Activated B cell treated with CpG ODN at 0.5 μM for 24 hours (primary cell): Measurements from ENCODE around the gene DGKQ. TPM values are rescaled to one million over a fixed set of nuclear protein-coding genes. Genes with fewer than 3 reads are reported as not detected.

Experiments
- ATAC-seq: fragments of 200-7000 bp; cut with Tn5 transposase; one replicate; pipeline ENCODE4 v1.10.0; 2021; ENCODE audit warnings: low read depth, mild to moderate bottlenecking, moderate library complexity
- CTCF ChIA-PET: fragments of 350-600 bp; sonication (Branson Sonifier 250); formaldehyde crosslinking; loops from one replicate; lab custom pipeline; 2021; ENCODE audit warnings: antibody characterized with exemption; lab: Charles Lee
- POLR2A ChIA-PET: fragments of 350-600 bp; sonication (Branson Sonifier 250); formaldehyde crosslinking; loops from one replicate; lab custom pipeline; 2021; ENCODE audit warnings: antibody characterized with exemption; lab: Charles Lee
- DNase-seq: peaks from one replicate; pipeline ENCODE4 v3.0.0; 2022
- H3K27ac Mint-ChIP-seq: one replicate; pipeline ENCODE4 v1.8.0; 2020; ENCODE audit warnings: mixed read lengths
- H3K27me3 Mint-ChIP-seq: one replicate; pipeline ENCODE4 v1.8.0; 2021; ENCODE audit warnings: mixed read lengths
- H3K36me3 Mint-ChIP-seq: one replicate; pipeline ENCODE4 v1.8.0; 2021; ENCODE audit warnings: low read depth, mixed read lengths
- H3K4me1 Mint-ChIP-seq: one replicate; pipeline ENCODE4 v1.8.0; 2021; ENCODE audit warnings: mixed read lengths
- H3K4me3 Mint-ChIP-seq: one replicate; pipeline ENCODE4 v1.8.0; 2020; ENCODE audit warnings: mild to moderate bottlenecking, mixed read lengths
- H3K9me3 Mint-ChIP-seq: one replicate; pipeline ENCODE4 v1.8.0; 2020; ENCODE audit warnings: mixed read lengths
- CTCF ChIP-seq: fragments of 200-600 bp; IDR thresholded peaks from one replicate; pipeline ENCODE4 v1.8.0; 2022; ENCODE audit warnings: antibody characterized with exemption, mild to moderate bottlenecking
- intact Hi-C: fragments of 100-400 bp; cut with micrococcal nuclease; formaldehyde crosslinking; loops from one replicate; pipeline ENCODE4 v1.15.1; 2024
- total RNA-seq: library from RNA; stranded (reverse); gene quantifications from 2 replicates; pipeline ENCODE4 v1.2.3, GENCODE V29; 2022

The DGKQ gene
- total RNA-seq, 1 donor from 2014 or later = 16.4 TPM

DNA sequence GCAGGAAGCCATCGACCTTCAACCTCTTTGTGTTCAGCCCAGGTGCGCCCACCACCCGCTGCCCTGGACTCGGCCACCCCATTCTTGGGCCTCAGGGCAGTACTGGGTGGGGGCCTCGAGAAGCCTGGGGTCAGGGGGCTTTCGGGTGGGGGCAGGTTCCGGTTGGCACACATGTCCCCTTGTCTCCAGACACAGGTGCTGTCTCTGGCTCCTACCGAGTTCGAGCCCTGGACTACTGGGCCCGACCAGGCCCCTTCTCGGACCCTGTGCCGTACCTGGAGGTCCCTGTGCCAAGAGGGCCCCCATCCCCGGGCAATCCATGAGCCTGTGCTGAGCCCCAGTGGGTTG lies 30.7 kb upstream of the DGKQ start:
- H3K9me3 Mint-ChIP-seq = no peaks in the 10 kb centered on the region
- ATAC-seq = no peak
- no peak overlapping the region for H3K4me3 Mint-ChIP-seq
- no peak for DNase-seq
- ChIA-PET CTCF (no interaction called here), POLR2A (no interaction called here)
- H3K27me3 Mint-ChIP-seq = peaks cover 35% of the 10 kb centered on the region
- no peaks in the 10 kb centered on the region for H3K36me3 Mint-ChIP-seq
- intact Hi-C loops = no loop called here
- no peak overlapping the region for H3K27ac Mint-ChIP-seq
- peaks cover 22% of the 10 kb centered on the region for H3K4me1 Mint-ChIP-seq
- TF ChIP-seq CTCF = no peak

DNA sequence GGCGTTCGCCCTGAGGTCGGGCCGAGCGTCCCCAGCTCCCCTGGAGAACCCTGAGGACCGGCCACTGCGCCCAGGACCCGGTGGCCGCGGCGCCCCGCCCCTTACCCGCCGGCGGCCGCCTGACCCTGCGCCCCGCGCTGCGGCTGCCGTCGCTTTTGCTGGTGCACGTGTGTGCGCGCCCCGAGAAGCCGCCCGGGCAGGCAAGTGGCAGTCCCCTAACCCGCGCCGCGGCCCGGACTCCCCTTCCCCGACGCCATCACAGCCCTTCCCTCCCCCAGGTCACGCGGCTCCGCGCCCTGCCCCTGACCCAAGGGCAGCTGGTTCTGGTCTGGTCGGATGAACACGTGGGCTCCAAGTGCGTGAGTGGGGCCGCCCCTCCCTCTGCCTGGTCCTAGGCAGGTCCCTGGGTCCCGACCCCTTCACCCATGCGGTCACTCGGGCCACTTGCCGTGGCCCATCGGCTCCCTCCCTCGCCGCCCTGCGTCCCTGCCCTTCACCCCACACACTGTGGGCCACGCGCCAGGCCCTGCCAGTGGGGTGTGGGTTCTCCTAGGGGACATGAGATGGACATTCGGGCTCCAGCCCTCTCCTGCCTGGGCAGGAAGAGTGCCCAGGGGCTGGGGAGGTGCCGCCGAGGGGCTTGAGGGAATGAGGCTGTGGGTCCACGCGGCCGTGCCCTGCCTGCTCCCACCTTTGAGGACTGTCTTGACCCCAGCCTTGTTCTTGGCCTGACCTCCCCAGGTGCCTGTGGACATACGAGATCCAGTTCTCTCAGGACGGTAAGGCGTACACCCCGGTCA lies 30.1 kb upstream of the DGKQ start:
- no peak overlapping the region for H3K4me3 Mint-ChIP-seq
- peaks cover 36% of the 10 kb centered on the region for H3K27me3 Mint-ChIP-seq
- POLR2A ChIA-PET = no interaction called here
- CTCF ChIA-PET = no interaction called here
- H3K36me3 Mint-ChIP-seq = no peaks in the 10 kb centered on the region
- no peak for TF ChIP-seq CTCF
- intact Hi-C loops = no loop called here
- no peaks in the 10 kb centered on the region for H3K9me3 Mint-ChIP-seq
- DNase-seq (no peak), ATAC-seq (no peak)
- H3K4me1 Mint-ChIP-seq = peaks cover 21% of the 10 kb centered on the region
- no peak overlapping the region for H3K27ac Mint-ChIP-seq

DNA sequence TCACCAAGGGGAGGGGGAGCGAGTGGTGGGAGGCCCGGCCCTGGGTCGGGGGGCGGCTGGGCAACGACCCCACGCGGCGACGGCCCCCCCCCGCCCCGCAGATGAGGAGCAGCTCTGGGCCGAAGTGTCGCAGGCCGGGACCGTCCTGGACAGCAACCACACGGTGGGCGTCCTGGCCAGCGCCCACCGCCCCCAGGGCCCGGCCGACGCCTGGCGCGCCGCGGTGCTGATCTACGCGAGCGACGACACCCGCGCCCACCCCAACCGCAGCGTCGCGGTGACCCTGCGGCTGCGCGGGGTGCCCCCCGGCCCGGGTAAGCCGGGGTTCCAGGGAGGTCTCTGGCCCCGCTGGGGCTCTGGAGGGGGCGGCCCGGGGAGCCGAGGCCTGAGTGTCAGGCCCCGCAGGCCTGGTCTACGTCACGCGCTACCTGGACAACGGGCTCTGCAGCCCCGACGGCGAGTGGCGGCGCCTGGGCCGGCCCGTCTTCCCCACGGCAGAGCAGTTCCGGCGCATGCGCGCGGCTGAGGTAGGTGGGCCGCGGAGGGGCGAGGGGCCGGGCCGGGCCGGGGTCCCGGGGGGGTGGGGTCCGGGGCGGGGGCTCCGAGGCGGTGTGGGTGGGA lies 29.4 kb upstream of the DGKQ start:
- intact Hi-C loops = no loop called here
- ATAC-seq (no peak), DNase-seq (no peak)
- Mint-ChIP-seq H3K4me3 (no peak overlapping the region), H3K4me1 (peaks cover 28% of the 10 kb centered on the region), H3K27me3 (peaks cover 34% of the 10 kb centered on the region), H3K36me3 (no peaks in the 10 kb centered on the region), H3K9me3 (no peaks in the 10 kb centered on the region), H3K27ac (no peak overlapping the region)
- TF ChIP-seq CTCF = no peak
- ChIA-PET POLR2A (interaction anchor here (0.6 kb wide), 1 partner anchor 117 kb away, joined by 6 read pairs; no protein-coding TSS in a partner anchor), CTCF (no interaction called here)

- Mint-ChIP-seq H3K4me3 (no peak overlapping the region), H3K9me3 (no peaks in the 10 kb centered on the region), H3K36me3 (no peaks in the 10 kb centered on the region), H3K4me1 (peaks cover 28% of the 10 kb centered on the region), H3K27me3 (peaks cover 32% of the 10 kb centered on the region), H3K27ac (no peak overlapping the region)
- TF ChIP-seq CTCF = no peak
- ChIA-PET CTCF (no interaction called here), POLR2A (interaction anchor here (0.6 kb wide), 1 partner anchor 117 kb away, joined by 6 read pairs; no protein-coding TSS in a partner anchor)
- intact Hi-C loops = no loop called here
- DNase-seq (no peak), ATAC-seq (no peak)
Observed at GRCh38 chr4:1002131-1002630, 28.8 kb upstream of the DGKQ start.

DNA sequence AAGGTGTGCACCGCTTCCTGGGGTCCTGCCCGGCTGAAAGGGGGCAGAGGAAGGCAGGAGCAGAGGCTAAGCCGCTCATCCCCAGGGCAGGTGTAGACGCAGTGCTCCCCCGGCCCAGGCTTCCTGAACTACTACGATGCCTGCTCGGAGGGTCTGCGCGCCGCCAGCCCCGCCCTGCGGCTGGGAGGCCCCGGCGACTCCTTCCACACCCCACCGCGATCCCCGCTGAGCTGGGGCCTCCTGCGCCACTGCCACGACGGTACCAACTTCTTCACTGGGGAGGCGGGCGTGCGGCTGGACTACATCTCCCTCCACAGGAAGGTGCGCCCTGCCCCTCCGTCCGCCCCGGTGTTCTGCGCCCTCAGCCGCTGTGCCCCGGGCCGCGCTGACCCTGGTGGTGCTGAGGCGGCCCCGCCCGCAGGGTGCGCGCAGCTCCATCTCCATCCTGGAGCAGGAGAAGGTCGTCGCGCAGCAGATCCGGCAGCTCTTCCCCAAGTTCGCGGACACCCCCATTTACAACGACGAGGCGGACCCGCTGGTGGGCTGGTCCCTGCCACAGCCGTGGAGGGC lies 28.3 kb upstream of the DGKQ start:
- DNase-seq = no peak
- no peaks in the 10 kb centered on the region for H3K9me3 Mint-ChIP-seq
- H3K36me3 Mint-ChIP-seq = no peaks in the 10 kb centered on the region
- H3K4me1 Mint-ChIP-seq = peaks cover 31% of the 10 kb centered on the region
- no peak overlapping the region for H3K4me3 Mint-ChIP-seq
- ChIA-PET CTCF (no interaction called here), POLR2A (no interaction called here)
- no peak for ATAC-seq
- intact Hi-C loops = no loop called here
- no peak overlapping the region for H3K27ac Mint-ChIP-seq
- H3K27me3 Mint-ChIP-seq = peaks cover 31% of the 10 kb centered on the region
- TF ChIP-seq CTCF = no peak
